ENCODE measurements around the gene PI16.

PI16 gene

GRCh38 chr6:37005827-37006567 lies 51.5 kb downstream of the PI16 start:
- DNase-seq, result no peak

DNA sequence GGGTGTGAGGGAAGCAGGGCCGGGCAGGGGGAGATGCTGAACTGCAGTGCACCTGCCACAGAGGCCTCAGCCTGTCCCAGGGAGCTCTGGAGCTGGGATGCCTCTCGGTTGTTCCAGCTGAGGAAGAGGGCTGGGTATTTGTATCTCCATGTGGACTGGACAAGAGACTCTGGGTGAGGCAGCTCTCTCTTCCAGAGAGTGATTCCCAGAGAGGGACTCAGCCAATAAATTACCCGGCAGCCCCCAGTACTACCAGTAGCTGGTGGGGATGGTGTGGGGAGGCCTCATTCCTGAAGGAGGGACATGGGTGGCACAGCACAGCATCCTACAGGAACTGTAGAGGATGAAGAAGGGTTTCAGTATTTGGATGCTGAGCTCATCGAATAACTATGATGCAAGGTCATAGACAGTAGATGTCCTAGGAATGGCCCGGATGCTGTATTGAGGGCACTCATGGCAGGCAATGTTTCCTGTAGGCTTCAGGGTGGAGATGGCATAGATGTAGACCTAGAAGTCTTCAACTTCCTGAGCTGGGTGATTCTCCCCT lies 52.3 kb downstream of the PI16 start:
- no peak for DNase-seq

- DNase-seq, result no peak
Measured at GRCh38 chr6:37007340-37008043, 53.0 kb downstream of the PI16 start.

- DNase-seq, result no peak
Measured at GRCh38 chr6:37008484-37009465, 54.2 kb downstream of the PI16 start.

GRCh38 chr6:37010402-37010892 lies 55.9 kb downstream of the PI16 start:
- DNase-seq, result no peak

DNA sequence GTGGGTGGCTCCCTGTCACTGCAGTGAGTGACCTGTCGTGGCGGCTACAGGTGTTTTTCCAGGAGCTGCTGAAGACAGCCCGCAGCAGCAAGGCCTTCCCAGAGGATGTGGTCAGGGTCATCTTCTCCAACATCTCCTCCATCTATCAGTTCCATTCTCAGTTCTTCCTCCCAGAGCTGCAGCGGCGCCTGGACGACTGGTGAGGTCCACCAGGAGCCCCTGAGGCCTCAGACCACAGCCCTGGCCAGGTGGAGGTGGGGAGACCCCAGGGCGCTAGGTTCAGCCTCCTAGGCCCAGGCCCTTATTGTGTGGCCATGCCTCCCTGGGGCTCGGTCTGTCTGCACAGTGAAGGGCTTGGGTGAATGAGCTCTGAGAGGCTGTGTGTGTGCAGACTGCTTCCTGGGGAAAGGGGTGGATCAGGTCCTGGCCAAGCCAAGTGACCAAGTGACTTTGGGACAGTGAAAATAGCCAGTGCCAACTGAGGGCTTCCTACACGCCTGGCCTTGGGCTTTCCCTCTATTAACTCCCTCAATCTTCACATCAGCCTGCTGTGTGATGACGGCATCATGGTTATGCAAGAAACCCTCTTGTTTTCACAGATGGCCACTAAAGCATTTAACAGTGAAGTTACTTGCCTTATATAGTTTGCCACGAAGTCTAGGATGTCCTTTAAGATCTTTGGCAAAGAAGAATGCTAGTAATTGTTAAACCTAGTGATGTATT lies 57.3 kb downstream of the PI16 start:
- DNase-seq, result no peak

DNA sequence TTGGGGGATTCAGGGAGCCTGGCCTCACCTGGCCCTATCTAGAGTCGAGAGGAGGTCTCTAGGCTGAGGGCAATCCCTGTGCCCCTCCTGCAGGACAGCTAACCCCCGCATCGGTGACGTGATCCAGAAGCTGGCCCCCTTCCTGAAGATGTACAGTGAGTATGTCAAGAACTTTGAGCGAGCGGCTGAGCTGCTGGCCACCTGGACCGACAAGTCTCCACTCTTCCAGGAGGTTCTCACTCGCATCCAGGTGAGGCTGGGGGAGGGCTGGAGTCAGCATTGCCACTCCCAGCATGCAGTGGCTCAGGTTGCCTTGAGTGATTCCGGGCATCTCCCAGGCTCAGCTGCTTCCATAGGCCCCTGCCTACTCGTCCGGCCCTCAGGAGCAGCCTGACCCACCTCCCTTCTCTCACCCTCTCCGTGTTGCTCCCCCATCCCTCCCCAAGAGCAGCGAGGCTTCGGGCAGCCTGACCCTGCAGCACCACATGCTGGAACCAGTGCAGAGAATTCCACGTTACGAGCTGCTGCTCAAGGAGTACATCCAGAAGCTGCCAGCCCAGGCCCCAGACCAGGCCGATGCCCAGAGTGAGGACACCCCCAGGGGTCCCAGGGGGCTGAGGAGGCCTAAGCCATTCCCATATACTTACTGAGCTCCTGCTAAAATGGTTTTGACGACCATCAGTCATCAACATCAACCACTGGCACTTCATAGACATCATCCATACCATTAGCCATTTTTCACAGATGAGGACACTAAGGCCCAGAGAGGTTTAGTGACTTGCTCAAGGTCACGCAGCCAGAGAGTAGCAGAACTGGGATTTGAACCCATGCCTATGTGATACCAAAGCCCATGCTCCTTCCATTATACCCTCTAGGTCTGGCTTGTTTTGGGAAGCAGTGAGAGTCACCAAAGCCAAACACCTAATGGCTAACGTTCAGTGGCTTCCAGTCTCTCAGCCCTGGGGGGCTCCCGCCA lies 59.3 kb downstream of the PI16 start:
- no peak for DNase-seq
